Stimulated activated CD4-positive, alpha-beta T cell treated with anti-CD3 and anti-CD28 coated beads, Interleukin-1b, Interleukin-23, amount 100 ng/mL, for 4 hours (primary cell): ENCODE data around the gene NOS2.

ENCODE experiments used
- DNase-seq, 2 donors: peaks; one replicate each; pipeline ENCODE4 v3.0.0-alpha.2; 2020; ENCODE audit warnings: low read depth in 2 of 2

Gene NOS2

GRCh38 chr17:27721797-27722196 is 78.5 kb downstream of the NOS2 start:
- no peak for DNase-seq
